DMS53 (cell line): ENCODE results near the gene CASP10.
A peak's percentile ranks its signal among the peaks of the same experiment; 100 is the strongest.
"Not testable (repeated sequence)": the region's sequence is repeated elsewhere in the genome, so short reads cannot be mapped to it uniquely, and the experiment has no call there.

Experiments
- DNase-seq: peaks from one replicate; lab custom pipeline; 2025; lab: John Stamatoyannopoulos, UW

The CASP10 gene

GRCh38 chr2:201182650-201183364 is at the start of gene CASP10:
Gene CASP10 (plus strand): TSS chr2:201183141. CDS start chr2:201185778, 2,637 bp downstream.
- DNase-seq: peak; percentile 21

GRCh38 chr2:201135386-201135785 is 47.6 kb upstream of the CASP10 start:
- no peak for DNase-seq

- no peak for DNase-seq
These were observed 46.0 kb upstream of the CASP10 start for GRCh38 chr2:201136889-201137321.

GRCh38 chr2:201137505-201138400 is 45.2 kb upstream of the CASP10 start:
- no peak for DNase-seq

GRCh38 chr2:201138401-201138970 is 44.5 kb upstream of the CASP10 start:
- DNase-seq: no peak

GRCh38 chr2:201138986-201139781 is 43.8 kb upstream of the CASP10 start:
- not testable (repeated sequence) for DNase-seq

- DNase-seq: no peak
These were observed 42.9 kb upstream of the CASP10 start for GRCh38 chr2:201139836-201140604.

GRCh38 chr2:201144101-201145051 is 38.6 kb upstream of the CASP10 start:
- DNase-seq: no peak

- no peak for DNase-seq
These were observed 34.4 kb upstream of the CASP10 start for GRCh38 chr2:201148434-201148990.

- peak; percentile 19 for DNase-seq
These were observed 33.7 kb upstream of the CASP10 start for GRCh38 chr2:201149064-201149820.

- not testable (repeated sequence) for DNase-seq
These were observed 33.1 kb upstream of the CASP10 start for GRCh38 chr2:201149821-201150165.

- peak; percentile 27 for DNase-seq
These were observed 32.4 kb upstream of the CASP10 start for GRCh38 chr2:201150454-201151020.

GRCh38 chr2:201151127-201151981 is 31.6 kb upstream of the CASP10 start:
- DNase-seq: peak; percentile 85

- peak; percentile 15 for DNase-seq
These were observed 30.4 kb upstream of the CASP10 start for GRCh38 chr2:201152517-201152916.

GRCh38 chr2:201152999-201153815 is 29.7 kb upstream of the CASP10 start:
- no peak for DNase-seq

GRCh38 chr2:201154615-201155399 is 28.1 kb upstream of the CASP10 start:
- no peak for DNase-seq
